ENCODE data around the gene PALLD.

The PALLD gene

GRCh38 chr4:168739886-168740285, 243.0 kb downstream of the PALLD start:
- DNase-seq = no peak

GRCh38 chr4:168740691-168741090, 243.8 kb downstream of the PALLD start:
- no peak for DNase-seq

- no peak for DNase-seq
These were observed 244.7 kb downstream of the PALLD start for GRCh38 chr4:168741281-168742173.

GRCh38 chr4:168743131-168743530, 246.3 kb downstream of the PALLD start:
- no peak for DNase-seq

- DNase-seq = no peak
These were observed 246.7 kb downstream of the PALLD start for GRCh38 chr4:168743601-168744000.

GRCh38 chr4:168744021-168744420, 247.2 kb downstream of the PALLD start:
- DNase-seq = no peak

GRCh38 chr4:168748807-168749206, 252.0 kb downstream of the PALLD start:
- DNase-seq = no peak

GRCh38 chr4:168751263-168752225, 254.7 kb downstream of the PALLD start:
- no peak for DNase-seq

GRCh38 chr4:168755598-168756477, 259.0 kb downstream of the PALLD start:
- DNase-seq = no peak

GRCh38 chr4:168757500-168757899, 260.6 kb downstream of the PALLD start:
- DNase-seq = no peak

- no peak for DNase-seq
These were observed 261.6 kb downstream of the PALLD start for GRCh38 chr4:168758351-168758876.

GRCh38 chr4:168759321-168759720, 262.5 kb downstream of the PALLD start:
- no peak for DNase-seq

- no peak for DNase-seq
These were observed 263.2 kb downstream of the PALLD start for GRCh38 chr4:168759959-168760527.

GRCh38 chr4:168761066-168761465, 264.2 kb downstream of the PALLD start:
- no peak for DNase-seq

- no peak for DNase-seq
These were observed 268.5 kb downstream of the PALLD start for GRCh38 chr4:168765322-168765721.

GRCh38 chr4:168765726-168766125, 268.9 kb downstream of the PALLD start:
- DNase-seq = no peak

- no peak for DNase-seq
These were observed 269.9 kb downstream of the PALLD start for GRCh38 chr4:168766604-168767316.

GRCh38 chr4:168769416-168769815, 272.6 kb downstream of the PALLD start:
- no peak for DNase-seq

- no peak for DNase-seq
These were observed 273.0 kb downstream of the PALLD start for GRCh38 chr4:168769837-168770236.

- DNase-seq = no peak
These were observed 274.4 kb downstream of the PALLD start for GRCh38 chr4:168771251-168771650.

Data from NCI-H1105 (cell line).